Cardiac muscle cell (in vitro differentiated cells and primary cell): Measurements from ENCODE around the gene CCBE1. TPM values are rescaled to one million over a fixed set of nuclear protein-coding genes. Genes with fewer than 3 reads are reported as not detected.

Experiments
- DNase-seq, 2 donors: peaks; one replicate each; pipeline versions ENCODE4 v3.0.0 to v3.0.0-alpha.2; 2010 to 2017; ENCODE audit warnings: low read depth in 1 of 2, low spot score in 1 of 2
- H3K27ac ChIP-seq: fragments of 200-600 bp; sonication (generic); 2 replicates; pipeline ENCODE4 v1.5.1; 2016
- H3K27me3 ChIP-seq: fragments of 200-600 bp; sonication (generic); 2 replicates; pipeline ENCODE4 v1.6.0; 2016; ENCODE audit warnings: control low read depth
- H3K36me3 ChIP-seq: fragments of 200-600 bp; sonication (generic); 2 replicates; pipeline ENCODE4 v1.5.1; 2016; ENCODE audit warnings: control low read depth
- H3K4me1 ChIP-seq: fragments of 200-600 bp; sonication (generic); 2 replicates; pipeline ENCODE4 v1.8.1; 2017; ENCODE audit warnings: low read depth, mild to moderate bottlenecking, mixed run types
- H3K4me3 ChIP-seq: fragments of 200-600 bp; sonication (generic); 2 replicates; pipeline ENCODE4 v1.5.1; 2016; ENCODE audit warnings: mild to moderate bottlenecking
- H3K9me3 ChIP-seq: fragments of 200-600 bp; sonication (generic); 2 replicates; pipeline ENCODE4 v1.5.1; 2017; ENCODE audit warnings: low read depth, mild to moderate bottlenecking, control low read depth
- CTCF ChIP-seq: IDR thresholded peaks from 2 replicates; pipeline ENCODE4 v1.5.1; 2012; ENCODE audit warnings: low read depth, mild to moderate bottlenecking, low read length
- polyA plus RNA-seq: library from polyadenylated mRNA; unstranded; fragments of >200 nt; fragmentation: Nextera tagmentation; extraction: Ambion mirVana; gene quantifications from 2 replicates; pipeline ENCODE4 v1.2.1, GENCODE V29; 2016
- total RNA-seq: library from RNA; depleted of rRNA; stranded (reverse); fragments of >200 nt; gene quantifications from 2 replicates; pipeline ENCODE4 v1.2.3, GENCODE V29; 2016

CCBE1 gene
- total and polyA plus RNA-seq, 2 experiments from 2014 or later: 1.5 to 3.7 TPM

GRCh38 chr18:59633961-59634485 lies 63.2 kb downstream of the CCBE1 start:
- Histone ChIP-seq H3K36me3 (no peaks in the 10 kb centered on the region), H3K27ac (no peak overlapping the region), H3K4me1 (no peaks in the 10 kb centered on the region), H3K27me3 (no peaks in the 10 kb centered on the region), H3K9me3 (no peaks in the 10 kb centered on the region), H3K4me3 (no peak overlapping the region)
- DNase-seq: no peak
- TF ChIP-seq CTCF: no peak

GRCh38 chr18:59633317-59633716 lies 63.9 kb downstream of the CCBE1 start:
- Histone ChIP-seq H3K27ac (no peak overlapping the region), H3K9me3 (no peaks in the 10 kb centered on the region), H3K4me1 (no peaks in the 10 kb centered on the region), H3K4me3 (no peak overlapping the region), H3K36me3 (no peaks in the 10 kb centered on the region), H3K27me3 (no peaks in the 10 kb centered on the region)
- no peak for DNase-seq
- no peak for TF ChIP-seq CTCF

- no peaks in the 10 kb centered on the region for H3K36me3 ChIP-seq
- H3K4me3 ChIP-seq: no peak overlapping the region
- TF ChIP-seq CTCF: peak; percentile 82
- no peaks in the 10 kb centered on the region for H3K4me1 ChIP-seq
- H3K27ac ChIP-seq: no peak overlapping the region
- H3K9me3 ChIP-seq: no peaks in the 10 kb centered on the region
- DNase-seq: peak; percentile 42 to 68
- H3K27me3 ChIP-seq: no peaks in the 10 kb centered on the region
These were observed 65.5 kb downstream of the CCBE1 start for GRCh38 chr18:59631583-59632181.

GRCh38 chr18:59629894-59630293 lies 67.3 kb downstream of the CCBE1 start:
- Histone ChIP-seq H3K9me3 (no peaks in the 10 kb centered on the region), H3K4me3 (no peak overlapping the region), H3K4me1 (no peaks in the 10 kb centered on the region), H3K27ac (no peak overlapping the region), H3K36me3 (no peaks in the 10 kb centered on the region), H3K27me3 (no peaks in the 10 kb centered on the region)
- DNase-seq: peak in 1 of 2 donors; percentile 59
- TF ChIP-seq CTCF: no peak

GRCh38 chr18:59628995-59629394 lies 68.2 kb downstream of the CCBE1 start:
- no peaks in the 10 kb centered on the region for H3K27me3 ChIP-seq
- no peaks in the 10 kb centered on the region for H3K9me3 ChIP-seq
- no peak for DNase-seq
- TF ChIP-seq CTCF: no peak
- H3K36me3 ChIP-seq: no peaks in the 10 kb centered on the region
- no peak overlapping the region for H3K27ac ChIP-seq
- H3K4me3 ChIP-seq: no peak overlapping the region
- H3K4me1 ChIP-seq: no peaks in the 10 kb centered on the region
